GM12892 (cell line): ENCODE results near the gene SUCO.

ENCODE experiments used
- POLR2A ChIP-seq: IDR thresholded peaks from 2 replicates; pipeline ENCODE4 v1.6.1; 2011; ENCODE audit warnings: low read depth, low read length, control low read depth
- POLR2AphosphoS5 ChIP-seq: IDR thresholded peaks from 2 replicates; pipeline ENCODE4 v1.6.1; 2011; ENCODE audit warnings: low read depth, low read length, control low read depth

GRCh38 chr1:172622541-172622940, 89.6 kb downstream of the SUCO start:
- TF ChIP-seq POLR2AphosphoS5 = no peak
- no peak for TF ChIP-seq POLR2A
